GM21529 (cell line): ENCODE measurements around the gene ACAD8.

Experiments used
- ATAC-seq: cut with Tn5 transposase; IDR thresholded peaks from one replicate; pipeline ENCODE4 v1.9.1; 2021; ENCODE audit not compliant: unreplicated experiment

The ACAD8 gene

DNA sequence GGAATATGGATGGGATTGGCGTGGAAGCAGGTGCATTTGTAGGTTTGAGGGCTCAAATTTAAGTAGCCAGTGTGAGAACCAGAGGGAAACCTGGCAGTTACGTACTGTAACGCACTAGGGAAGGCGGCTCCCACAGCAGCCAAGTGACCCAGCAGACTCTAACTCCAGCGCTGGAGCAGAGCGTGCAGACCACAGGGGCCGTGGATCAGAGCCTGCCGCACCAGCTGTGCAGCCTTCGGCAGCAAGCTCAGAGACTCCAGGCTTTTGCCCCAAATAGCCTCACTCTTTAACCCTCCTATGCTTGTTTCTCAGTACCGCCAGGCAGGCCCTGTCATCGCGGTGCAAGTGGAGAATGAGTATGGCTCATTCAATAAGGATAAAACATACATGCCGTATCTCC, 35.1 kb downstream of the ACAD8 start:
- ATAC-seq: no peak

DNA sequence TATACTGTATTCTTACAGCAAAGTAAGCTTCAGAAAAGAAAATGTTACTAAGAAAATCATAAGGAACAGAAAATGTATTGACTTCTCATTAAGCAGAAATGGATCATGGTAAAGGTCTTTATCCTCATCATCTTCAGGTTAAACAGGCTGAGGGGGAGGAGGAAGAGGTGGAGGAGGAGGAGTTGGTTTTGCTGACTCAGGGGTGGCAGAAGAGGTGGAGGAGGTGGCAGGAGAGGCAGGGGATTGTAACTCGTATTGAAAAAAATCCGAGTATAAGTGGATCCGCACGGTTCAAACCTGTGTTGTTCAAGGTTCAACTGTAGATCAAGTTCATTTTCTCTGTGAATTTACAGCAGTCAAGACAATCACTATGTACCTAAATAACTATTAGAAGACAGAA, 35.8 kb downstream of the ACAD8 start:
- ATAC-seq: no peak

DNA sequence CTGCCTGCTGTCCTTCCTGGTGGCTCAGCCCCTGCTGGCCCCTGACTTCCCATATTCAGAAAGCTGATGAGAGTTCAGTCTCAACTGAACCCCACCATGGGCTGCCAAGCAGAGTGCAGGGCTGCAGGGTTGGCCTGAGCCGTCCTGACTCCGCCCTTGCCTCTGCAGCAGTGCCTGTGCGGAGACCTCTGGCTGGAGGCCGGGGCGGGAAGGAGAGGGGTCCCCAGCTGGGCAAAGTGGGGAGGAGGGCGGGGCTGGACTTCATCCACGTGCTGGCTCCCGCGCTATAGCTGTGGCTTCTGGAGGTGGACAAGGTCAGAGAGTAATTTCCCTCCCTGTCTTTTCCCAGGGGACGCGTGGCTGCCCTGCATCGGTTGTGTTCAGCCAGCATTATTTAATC, 36.4 kb downstream of the ACAD8 start:
- no peak for ATAC-seq

DNA sequence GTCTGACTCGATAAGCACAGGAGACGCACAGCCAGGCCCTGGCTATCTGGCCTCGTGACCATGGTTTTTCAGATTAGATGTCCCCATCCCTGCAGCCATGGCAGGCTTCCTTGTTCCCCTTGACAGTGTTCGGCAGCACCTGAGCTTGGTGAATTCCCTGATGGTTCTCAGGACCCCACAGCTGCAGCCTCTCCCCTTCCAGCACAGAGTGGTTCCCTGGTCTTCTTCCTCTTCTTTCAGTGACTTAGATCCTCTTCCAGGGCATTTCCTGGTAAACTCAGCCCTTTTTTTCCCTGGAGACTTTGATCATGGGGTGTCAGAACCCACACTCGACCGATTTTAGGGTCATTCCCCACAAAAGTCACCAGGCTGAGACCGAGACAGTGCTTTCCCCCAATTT, 37.3 kb downstream of the ACAD8 start:
- ATAC-seq: no peak

DNA sequence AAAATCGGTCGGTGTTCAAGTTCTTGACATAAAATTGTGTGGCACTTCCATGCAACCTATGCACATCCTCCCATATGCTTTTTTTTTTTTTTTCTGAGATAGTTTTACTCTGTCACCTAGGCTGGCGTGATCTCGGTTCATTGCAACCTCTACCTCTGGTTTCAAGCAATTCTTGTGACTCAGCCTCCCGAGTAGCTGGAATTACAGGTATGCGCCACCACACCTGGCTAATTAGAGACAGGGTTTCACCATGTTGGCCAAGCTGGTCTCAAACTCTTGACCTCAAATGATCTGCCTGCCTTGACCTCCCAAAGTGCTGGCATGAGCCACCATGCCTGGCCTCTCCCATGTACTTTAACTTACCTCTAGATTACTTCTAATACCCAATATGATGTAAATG, 37.8 kb downstream of the ACAD8 start:
- ATAC-seq: no peak

DNA sequence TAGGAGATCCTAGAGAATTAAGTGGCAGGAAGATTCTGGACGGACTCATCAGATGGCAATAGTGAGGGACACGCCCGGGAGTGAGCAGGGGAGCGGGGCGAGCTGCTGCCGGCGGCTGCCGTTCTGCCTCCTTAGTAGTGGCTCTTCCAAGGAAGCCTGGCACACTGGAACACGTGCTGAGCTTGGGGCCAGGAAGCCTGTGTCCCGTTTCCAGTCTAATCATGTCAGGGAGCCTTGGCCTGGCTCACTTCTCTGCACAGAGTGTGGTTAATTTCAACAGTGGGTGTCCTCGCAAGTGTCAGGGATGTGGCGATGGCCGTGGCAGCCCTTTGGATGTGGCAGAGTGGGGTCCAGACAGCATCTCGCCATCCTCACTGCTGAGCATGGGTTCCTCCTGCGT, 39.3 kb downstream of the ACAD8 start:
- no peak for ATAC-seq

DNA sequence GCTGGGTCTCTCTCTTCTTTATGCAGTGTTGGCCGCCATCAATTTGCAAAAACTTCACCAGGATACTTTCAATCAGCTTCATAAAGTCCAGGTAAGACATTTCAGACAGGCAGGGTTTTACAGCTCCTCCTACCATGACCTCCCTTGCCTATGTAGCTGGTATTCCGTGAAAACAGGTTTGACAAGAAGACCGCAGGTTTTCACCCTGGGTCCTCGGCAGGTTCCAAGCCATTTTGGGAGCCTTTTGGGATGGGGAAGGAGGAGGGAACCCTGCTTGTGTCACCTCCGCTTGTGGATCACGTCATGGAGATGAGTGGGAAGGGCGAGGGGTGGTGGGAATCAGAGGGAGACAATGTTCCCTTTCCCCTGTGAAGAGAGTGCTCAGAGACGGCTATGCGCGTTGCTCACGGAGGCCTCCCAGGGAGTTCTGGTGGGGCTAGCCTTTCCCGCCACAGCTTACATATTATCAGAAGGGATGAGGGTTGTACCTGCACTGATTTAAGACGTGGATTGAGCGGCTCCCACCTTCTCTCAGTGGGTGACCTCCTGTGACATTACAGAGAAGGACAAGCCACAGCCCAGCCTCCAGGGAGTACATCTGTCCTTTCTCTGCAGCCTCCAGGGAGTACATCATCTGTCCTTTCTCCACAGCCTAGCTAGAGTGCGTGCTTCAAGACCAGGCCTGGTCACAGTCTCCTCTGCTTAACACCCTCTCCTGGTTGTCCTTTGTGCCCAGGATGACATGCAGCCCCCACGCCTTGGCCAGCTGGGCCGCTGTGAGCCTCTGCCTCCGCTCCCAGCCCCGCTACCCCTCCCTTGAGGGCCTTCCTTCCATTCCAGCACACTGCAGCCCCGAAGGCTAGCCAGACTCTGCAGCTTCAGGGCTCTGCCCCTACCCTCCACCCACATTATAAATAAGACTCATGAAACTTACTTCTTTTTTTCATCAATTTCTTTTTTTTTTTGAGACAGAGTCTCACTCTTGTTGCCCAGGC, 40.0 kb downstream of the ACAD8 start:
- ATAC-seq: no peak

DNA sequence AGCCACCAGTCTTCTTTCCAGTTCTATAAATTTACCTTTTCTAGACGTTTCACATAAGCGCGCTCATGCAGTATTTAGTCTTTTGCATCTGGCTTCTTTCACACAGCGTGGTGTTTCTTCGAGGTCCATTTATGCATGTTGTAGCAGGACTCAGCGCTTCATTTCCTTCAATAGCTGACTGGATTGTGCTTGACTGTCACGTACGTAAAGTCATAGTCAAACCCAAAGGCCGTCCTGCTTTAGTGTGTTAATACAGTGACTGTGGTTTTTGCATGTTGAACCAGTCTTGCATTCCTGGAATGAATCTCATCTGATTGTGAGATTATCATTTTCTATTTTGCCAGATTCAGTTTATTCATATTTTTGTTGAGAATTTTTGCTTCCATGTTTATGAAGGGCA, 41.3 kb downstream of the ACAD8 start:
- ATAC-seq: no peak

DNA sequence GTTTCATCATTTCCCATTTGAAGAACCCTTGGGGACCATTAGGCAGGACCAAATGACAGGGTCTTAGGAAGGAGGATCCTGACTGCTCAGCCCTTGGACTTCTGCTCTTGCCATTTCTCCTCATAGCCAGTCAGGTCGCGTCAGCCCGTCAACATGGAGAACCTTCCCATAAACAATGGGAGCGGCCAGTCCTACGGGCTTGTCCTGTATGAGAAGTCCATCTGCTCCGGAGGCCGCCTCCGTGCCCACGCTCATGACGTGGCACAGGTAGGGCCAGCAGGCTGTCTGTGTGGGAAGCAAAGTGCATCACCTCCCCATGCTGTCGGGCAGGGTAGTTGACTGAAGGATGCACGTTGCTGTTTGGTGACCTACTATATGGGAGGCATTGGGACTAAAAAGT, 58.9 kb downstream of the ACAD8 start:
- no peak for ATAC-seq

DNA sequence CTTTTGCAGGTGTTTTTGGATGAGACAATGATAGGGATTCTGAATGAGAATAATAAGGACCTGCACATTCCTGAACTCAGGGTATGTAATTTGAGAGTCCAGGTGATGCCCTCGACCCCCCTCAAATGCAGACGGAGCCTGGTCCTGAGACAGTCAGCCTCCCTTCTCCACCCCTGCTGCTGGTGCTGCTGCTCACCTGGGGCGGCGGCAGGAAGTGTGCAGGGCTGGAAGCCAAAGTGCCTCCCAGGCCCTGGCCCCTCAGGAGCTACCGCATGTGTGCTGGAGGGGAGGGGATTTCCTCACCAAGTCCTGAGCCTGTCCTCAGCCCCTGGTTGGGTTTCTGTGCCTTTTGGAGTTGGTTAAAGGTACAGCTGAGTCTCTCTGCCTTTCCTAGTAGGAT, 59.4 kb downstream of the ACAD8 start:
- ATAC-seq: no peak

DNA sequence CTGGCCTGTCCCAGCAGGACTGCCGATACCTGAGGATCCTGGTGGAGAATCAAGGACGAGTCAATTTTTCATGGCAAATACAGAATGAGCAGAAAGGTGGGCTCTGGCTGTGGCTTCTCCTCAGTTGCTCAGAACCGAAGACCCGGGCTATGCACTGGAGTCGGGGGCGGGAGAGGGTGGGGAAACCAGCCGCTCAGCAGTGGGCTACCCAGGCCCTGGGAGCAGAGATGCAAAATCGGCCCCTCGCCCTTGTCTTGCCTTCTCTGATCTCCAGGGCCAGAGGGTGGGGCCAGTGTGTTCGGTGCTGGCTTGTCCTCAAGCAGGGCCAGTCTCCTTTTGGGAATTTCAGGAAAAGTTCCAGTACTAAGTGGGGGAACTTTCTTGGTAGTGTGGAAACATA, 60.0 kb downstream of the ACAD8 start:
- ATAC-seq: no peak

DNA sequence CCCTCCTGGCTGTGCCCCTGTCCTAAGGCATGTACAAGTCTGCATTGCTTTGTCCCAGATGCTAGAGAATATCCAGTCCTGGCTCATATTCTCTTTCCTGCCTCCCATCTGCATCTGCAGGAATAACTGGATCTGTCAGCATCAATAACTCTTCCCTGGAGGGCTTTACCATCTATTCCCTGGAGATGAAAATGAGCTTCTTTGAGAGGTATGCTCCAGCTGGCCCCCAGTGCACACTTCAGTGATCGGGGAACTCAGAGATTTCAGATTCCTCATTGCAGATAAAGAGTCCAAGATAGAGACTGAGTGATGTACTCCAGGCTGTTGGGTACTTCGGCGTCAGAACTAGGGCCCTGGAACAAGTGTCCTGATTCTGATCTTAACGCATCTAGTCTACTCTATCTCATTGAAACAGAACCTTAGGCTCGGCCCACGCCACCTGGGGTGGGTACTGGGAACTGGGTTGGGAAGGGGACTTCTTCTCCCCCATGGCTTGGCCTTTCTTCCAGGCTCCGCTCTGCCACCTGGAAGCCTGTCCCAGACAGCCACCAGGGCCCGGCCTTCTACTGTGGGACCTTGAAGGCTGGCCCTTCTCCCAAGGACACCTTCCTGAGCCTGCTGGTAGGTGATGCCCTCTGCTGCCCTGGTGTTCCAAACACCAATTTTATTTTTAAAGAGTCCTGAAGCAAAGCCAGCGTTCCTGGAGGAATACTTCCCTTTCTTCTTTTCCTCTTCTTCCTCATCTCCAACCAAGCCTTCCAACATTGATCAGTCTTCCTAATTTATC, 60.6 kb downstream of the ACAD8 start:
- no peak for ATAC-seq
